OCI-LY3 (cell line): ENCODE results near the gene PAXIP1.

Source experiments
- EZH2phosphoT487 ChIP-seq: fragments of 200-600 bp; shearing (Covaris generic); IDR thresholded peaks from 2 replicates; pipeline ENCODE4 v1.6.1; 2018; ENCODE audit warnings: antibody characterized with exemption, mixed run types, low read depth
- TF ChIP-seq, protein P1 (sequence below): fragments of 200-600, 300-600 bp; sonication (generic); IDR thresholded peaks from 2 replicates; pipeline ENCODE4 v1.5.1; 2014; ENCODE audit warnings: antibody characterized with exemption, low read length, low read depth

DNA sequence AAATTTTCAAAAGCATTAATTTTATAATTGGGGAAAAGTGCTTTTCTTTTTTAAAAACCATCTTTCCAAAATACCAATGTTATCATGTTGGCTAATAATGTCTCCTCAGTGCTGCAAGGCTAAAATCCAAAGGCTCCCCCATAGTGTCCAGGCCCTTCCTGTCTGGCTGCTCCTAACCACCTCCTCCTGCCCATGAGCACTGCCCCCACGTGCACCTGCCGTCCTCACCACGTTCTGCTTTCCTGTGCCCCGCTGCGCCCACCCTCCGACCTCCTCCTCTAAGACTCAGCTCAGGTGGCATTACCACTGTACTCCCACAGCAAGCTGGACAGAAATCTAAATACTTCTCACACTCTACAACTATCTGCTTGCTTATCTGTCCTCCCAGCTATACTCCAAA is 17.7 kb downstream of the PAXIP1 start:
- TF ChIP-seq, protein P1, sequence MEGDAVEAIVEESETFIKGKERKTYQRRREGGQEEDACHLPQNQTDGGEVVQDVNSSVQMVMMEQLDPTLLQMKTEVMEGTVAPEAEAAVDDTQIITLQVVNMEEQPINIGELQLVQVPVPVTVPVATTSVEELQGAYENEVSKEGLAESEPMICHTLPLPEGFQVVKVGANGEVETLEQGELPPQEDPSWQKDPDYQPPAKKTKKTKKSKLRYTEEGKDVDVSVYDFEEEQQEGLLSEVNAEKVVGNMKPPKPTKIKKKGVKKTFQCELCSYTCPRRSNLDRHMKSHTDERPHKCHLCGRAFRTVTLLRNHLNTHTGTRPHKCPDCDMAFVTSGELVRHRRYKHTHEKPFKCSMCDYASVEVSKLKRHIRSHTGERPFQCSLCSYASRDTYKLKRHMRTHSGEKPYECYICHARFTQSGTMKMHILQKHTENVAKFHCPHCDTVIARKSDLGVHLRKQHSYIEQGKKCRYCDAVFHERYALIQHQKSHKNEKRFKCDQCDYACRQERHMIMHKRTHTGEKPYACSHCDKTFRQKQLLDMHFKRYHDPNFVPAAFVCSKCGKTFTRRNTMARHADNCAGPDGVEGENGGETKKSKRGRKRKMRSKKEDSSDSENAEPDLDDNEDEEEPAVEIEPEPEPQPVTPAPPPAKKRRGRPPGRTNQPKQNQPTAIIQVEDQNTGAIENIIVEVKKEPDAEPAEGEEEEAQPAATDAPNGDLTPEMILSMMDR: no peak
- TF ChIP-seq EZH2phosphoT487: no peak
